DOHH2 (cell line): ENCODE measurements around the gene KRTAP12-1.
"Not testable (repeated sequence)": the region's sequence is repeated elsewhere in the genome, so short reads cannot be mapped to it uniquely, and the experiment has no call there.

Source experiments
- H3F3A ChIP-seq: fragments of 200-600 bp; sonication (generic), shearing (Covaris generic); 2 replicates; pipeline ENCODE4 v1.6.0; 2016; ENCODE audit warnings: antibody characterized with exemption, mild to moderate bottlenecking; ENCODE audit not compliant: control insufficient read depth, insufficient read depth
- H3K27ac ChIP-seq: fragments of 200-600 bp; sonication (generic); 2 replicates; pipeline ENCODE4 v1.5.1; 2014; ENCODE audit warnings: low read depth, mild to moderate bottlenecking, low read length, moderate library complexity
- H3K27me3 ChIP-seq: fragments of 200-600 bp; sonication (generic); 2 replicates; pipeline ENCODE4 v1.6.1; 2014; ENCODE audit warnings: mild to moderate bottlenecking, low read length, mixed read lengths; ENCODE audit not compliant: control insufficient read depth
- H3K36me3 ChIP-seq: fragments of 200-600 bp; sonication (generic); 2 replicates; pipeline ENCODE4 v1.6.1; 2014; ENCODE audit warnings: mild to moderate bottlenecking, low read length, moderate library complexity, mixed read lengths; ENCODE audit not compliant: control insufficient read depth
- H3K4me1 ChIP-seq: fragments of 200-600 bp; sonication (generic); 2 replicates; pipeline ENCODE4 v1.6.1; 2014; ENCODE audit warnings: mild to moderate bottlenecking, low read length, mixed read lengths; ENCODE audit not compliant: control insufficient read depth
- H3K4me2 ChIP-seq: fragments of 200-600 bp; sonication (generic); 2 replicates; pipeline ENCODE4 v1.6.0; 2014; ENCODE audit warnings: mild to moderate bottlenecking, low read length, moderate library complexity
- H3K4me3 ChIP-seq: fragments of 200-600 bp; sonication (generic); 2 replicates; pipeline ENCODE4 v1.5.1; 2014; ENCODE audit warnings: mild to moderate bottlenecking, low read length, mixed read lengths
- H3K79me2 ChIP-seq: fragments of 200-600 bp; sonication (generic); 2 replicates; pipeline ENCODE4 v1.6.1; 2014; ENCODE audit warnings: mild to moderate bottlenecking, low read length, mixed read lengths; ENCODE audit not compliant: control insufficient read depth
- H3K9me2 ChIP-seq: fragments of 200-600 bp; sonication (generic); replicated peaks from 2 replicates; pipeline ENCODE4 v1.6.1; 2014; ENCODE audit warnings: mild to moderate bottlenecking, low read length, mixed read lengths; ENCODE audit not compliant: control insufficient read depth
- H3K9me3 ChIP-seq: fragments of 200-600 bp; sonication (generic); 2 replicates; pipeline ENCODE4 v1.6.1; 2014; ENCODE audit warnings: antibody characterized with exemption, low read length, mixed read lengths; ENCODE audit not compliant: control insufficient read depth, insufficient read depth
- H4K20me1 ChIP-seq: fragments of 200-600 bp; sonication (generic); 2 replicates; pipeline ENCODE4 v1.6.0; 2014; ENCODE audit warnings: low read depth, mild to moderate bottlenecking, antibody characterized with exemption, low read length, moderate library complexity; ENCODE audit not compliant: control insufficient read depth, insufficient read depth
- CTCF ChIP-seq: fragments of 200-600 bp; sonication (generic); IDR thresholded peaks from one replicate; pipeline ENCODE4 v1.5.1; 2014; ENCODE audit warnings: antibody characterized with exemption, mild to moderate bottlenecking, low read depth, low read length; ENCODE audit not compliant: poor library complexity, severe bottlenecking
- EZH2phosphoT487 ChIP-seq: fragments of 200-600 bp; sonication (generic); IDR thresholded peaks from 2 replicates; pipeline ENCODE4 v1.6.1; 2017; ENCODE audit warnings: borderline replicate concordance, mild to moderate bottlenecking, antibody characterized with exemption, low read length, moderate library complexity, mixed read lengths

The KRTAP12-1 gene

GRCh38 chr21:44667612-44668011 lies 14.4 kb downstream of the KRTAP12-1 start:
- no peaks in the 10 kb centered on the region for H3K79me2 ChIP-seq
- H3K27ac ChIP-seq, result no peak overlapping the region
- peaks cover 2% of the 10 kb centered on the region; the same call in 1 of the 2 replicates for H3K9me3 ChIP-seq
- no peaks in the 10 kb centered on the region for H3K27me3 ChIP-seq
- no peaks in the 10 kb centered on the region for H3K4me1 ChIP-seq
- H4K20me1 ChIP-seq, result no peaks in the 10 kb centered on the region
- no peak for TF ChIP-seq EZH2phosphoT487
- TF ChIP-seq CTCF, result no peak
- no peak overlapping the region for H3K4me3 ChIP-seq
- H3K4me2 ChIP-seq, result no peak overlapping the region
- H3K36me3 ChIP-seq, result no peaks in the 10 kb centered on the region
- H3K9me2 ChIP-seq, result no peaks in the 10 kb centered on the region
- H3F3A ChIP-seq, result no peaks in the 10 kb centered on the region

GRCh38 chr21:44666401-44667320 lies 15.3 kb downstream of the KRTAP12-1 start, which contains the start of gene KRTAP12-2:
KRTAP12-2 (minus strand) TSS chr21:44666927; CDS start chr21:44666886, 41 bp downstream.
- H3K79me2 ChIP-seq, result no peaks in the 10 kb centered on the region
- peaks cover 2% of the 10 kb centered on the region; the same call in 1 of the 2 replicates for H3K9me3 ChIP-seq
- H3K9me2 ChIP-seq, result no peaks in the 10 kb centered on the region
- no peaks in the 10 kb centered on the region for H4K20me1 ChIP-seq
- no peaks in the 10 kb centered on the region for H3K27me3 ChIP-seq
- H3K4me2 ChIP-seq, result no peak within 1 kb of the TSS
- H3K27ac ChIP-seq, result no peak within 1 kb of the TSS
- no peaks in the 10 kb centered on the region for H3K4me1 ChIP-seq
- H3K4me3 ChIP-seq, result no peak within 1 kb of the TSS
- TF ChIP-seq CTCF (no peak), EZH2phosphoT487 (no peak)
- no peaks in the 10 kb centered on the region for H3K36me3 ChIP-seq
- H3F3A ChIP-seq, result no peaks in the 10 kb centered on the region

- Histone ChIP-seq H3K27me3 (no peaks in the 10 kb centered on the region), H3K9me2 (no peaks in the 10 kb centered on the region), H3K79me2 (no peaks in the 10 kb centered on the region), H3K4me2 (no peak overlapping the region), H3K27ac (no peak overlapping the region), H3K4me1 (no peaks in the 10 kb centered on the region), H3F3A (no peaks in the 10 kb centered on the region), H3K4me3 (no peak overlapping the region), H3K9me3 (no peaks in the 10 kb centered on the region), H4K20me1 (no peaks in the 10 kb centered on the region), H3K36me3 (no peaks in the 10 kb centered on the region)
- TF ChIP-seq EZH2phosphoT487, result no peak
- TF ChIP-seq CTCF, result no peak
Measured at GRCh38 chr21:44664691-44665090, 17.3 kb downstream of the KRTAP12-1 start.

- not testable (repeated sequence) for H3K9me3 ChIP-seq, H3K27me3 ChIP-seq, H3K36me3 ChIP-seq, H3K9me2 ChIP-seq, H3F3A ChIP-seq, H3K4me1 ChIP-seq, H3K4me3 ChIP-seq, H3K79me2 ChIP-seq, H3K4me2 ChIP-seq, H3K27ac ChIP-seq, H4K20me1 ChIP-seq
Measured at GRCh38 chr21:44661567-44661966, 20.4 kb downstream of the KRTAP12-1 start.
